ENCODE measurements around the gene C9.

DNA sequence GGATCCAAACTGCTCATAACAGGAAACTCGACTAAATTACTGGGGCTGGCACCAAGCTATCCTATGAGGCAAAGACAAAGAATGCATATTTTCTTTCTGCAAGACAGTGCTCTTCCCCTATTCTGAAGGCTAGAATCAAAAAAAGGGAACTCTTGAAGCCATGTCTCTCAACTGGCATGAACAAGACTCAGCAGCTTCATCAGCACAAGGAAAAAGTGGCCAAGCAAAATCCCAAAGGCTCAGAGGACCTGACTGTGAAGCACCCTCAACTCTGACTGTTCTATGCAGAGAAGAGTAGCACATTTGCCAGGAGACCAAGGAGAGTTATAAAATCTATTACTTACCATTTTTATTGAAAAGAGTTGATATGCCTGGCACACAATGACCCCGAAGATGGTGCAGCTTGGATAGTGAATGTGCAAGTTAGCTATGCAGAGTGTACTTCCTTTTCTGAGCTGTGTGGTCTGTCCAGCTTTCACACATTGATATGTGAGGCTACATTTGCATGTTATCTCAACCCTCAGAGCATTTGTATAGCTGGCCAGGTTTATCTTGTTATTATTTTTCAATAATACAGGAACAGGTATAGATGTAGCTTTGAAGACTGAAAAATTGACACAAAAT is 94.0 kb downstream of the C9 start:
- TF ChIP-seq, protein P1, sequence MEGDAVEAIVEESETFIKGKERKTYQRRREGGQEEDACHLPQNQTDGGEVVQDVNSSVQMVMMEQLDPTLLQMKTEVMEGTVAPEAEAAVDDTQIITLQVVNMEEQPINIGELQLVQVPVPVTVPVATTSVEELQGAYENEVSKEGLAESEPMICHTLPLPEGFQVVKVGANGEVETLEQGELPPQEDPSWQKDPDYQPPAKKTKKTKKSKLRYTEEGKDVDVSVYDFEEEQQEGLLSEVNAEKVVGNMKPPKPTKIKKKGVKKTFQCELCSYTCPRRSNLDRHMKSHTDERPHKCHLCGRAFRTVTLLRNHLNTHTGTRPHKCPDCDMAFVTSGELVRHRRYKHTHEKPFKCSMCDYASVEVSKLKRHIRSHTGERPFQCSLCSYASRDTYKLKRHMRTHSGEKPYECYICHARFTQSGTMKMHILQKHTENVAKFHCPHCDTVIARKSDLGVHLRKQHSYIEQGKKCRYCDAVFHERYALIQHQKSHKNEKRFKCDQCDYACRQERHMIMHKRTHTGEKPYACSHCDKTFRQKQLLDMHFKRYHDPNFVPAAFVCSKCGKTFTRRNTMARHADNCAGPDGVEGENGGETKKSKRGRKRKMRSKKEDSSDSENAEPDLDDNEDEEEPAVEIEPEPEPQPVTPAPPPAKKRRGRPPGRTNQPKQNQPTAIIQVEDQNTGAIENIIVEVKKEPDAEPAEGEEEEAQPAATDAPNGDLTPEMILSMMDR (conservative IDR thresholded peaks at IDR 0.05; ENCODE audit: low read depth, low read length): no peak
- TF ChIP-seq, protein P2, sequence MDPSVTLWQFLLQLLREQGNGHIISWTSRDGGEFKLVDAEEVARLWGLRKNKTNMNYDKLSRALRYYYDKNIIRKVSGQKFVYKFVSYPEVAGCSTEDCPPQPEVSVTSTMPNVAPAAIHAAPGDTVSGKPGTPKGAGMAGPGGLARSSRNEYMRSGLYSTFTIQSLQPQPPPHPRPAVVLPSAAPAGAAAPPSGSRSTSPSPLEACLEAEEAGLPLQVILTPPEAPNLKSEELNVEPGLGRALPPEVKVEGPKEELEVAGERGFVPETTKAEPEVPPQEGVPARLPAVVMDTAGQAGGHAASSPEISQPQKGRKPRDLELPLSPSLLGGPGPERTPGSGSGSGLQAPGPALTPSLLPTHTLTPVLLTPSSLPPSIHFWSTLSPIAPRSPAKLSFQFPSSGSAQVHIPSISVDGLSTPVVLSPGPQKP (IDR thresholded peaks at IDR 0.05; ENCODE audit: borderline replicate concordance, low read depth, low read length): no peak
- TF ChIP-seq POLR2A (IDR thresholded peaks at IDR 0.05; ENCODE audit: low read depth, low read length): no peak
- no peak for TF ChIP-seq RCOR1 (IDR thresholded peaks at IDR 0.05; ENCODE audit: insufficient replicate concordance, low read length)
- no peak for TF ChIP-seq RAD21 (IDR thresholded peaks at IDR 0.05; ENCODE audit: low read length)
